GM18868 (cell line): ENCODE data around the gene TBX18.

Experiments
- ATAC-seq: cut with Tn5 transposase; IDR thresholded peaks from one replicate; pipeline ENCODE4 v1.9.1; 2021; ENCODE audit warnings: mild to moderate bottlenecking, moderate library complexity; ENCODE audit not compliant: unreplicated experiment

The TBX18 gene

GRCh38 chr6:84752118-84752850 is 12.1 kb downstream of the TBX18 start:
- ATAC-seq, result no peak

GRCh38 chr6:84749181-84749580 is 15.2 kb downstream of the TBX18 start:
- ATAC-seq, result no peak

- no peak for ATAC-seq
These were observed 16.0 kb downstream of the TBX18 start for GRCh38 chr6:84748376-84748775.

- ATAC-seq, result no peak
These were observed 20.8 kb downstream of the TBX18 start for GRCh38 chr6:84743616-84744015.

- ATAC-seq, result no peak
These were observed 24.0 kb downstream of the TBX18 start for GRCh38 chr6:84740385-84740784.

GRCh38 chr6:84739866-84740208 is 24.6 kb downstream of the TBX18 start:
- no peak for ATAC-seq

- ATAC-seq, result no peak
These were observed 25.2 kb downstream of the TBX18 start for GRCh38 chr6:84738996-84739865.

- ATAC-seq, result no peak
These were observed 30.5 kb downstream of the TBX18 start for GRCh38 chr6:84733889-84734288.

- ATAC-seq, result no peak
These were observed 32.5 kb downstream of the TBX18 start for GRCh38 chr6:84731901-84732300.

- ATAC-seq, result no peak
These were observed 33.0 kb downstream of the TBX18 start for GRCh38 chr6:84731401-84731800.

GRCh38 chr6:84728602-84729001 is 35.8 kb downstream of the TBX18 start:
- ATAC-seq, result peak; percentile 74

- ATAC-seq, result no peak
These were observed 45.2 kb downstream of the TBX18 start for GRCh38 chr6:84719152-84719551.

- ATAC-seq, result no peak
These were observed 46.1 kb downstream of the TBX18 start for GRCh38 chr6:84718038-84718955.

- no peak for ATAC-seq
These were observed 55.3 kb downstream of the TBX18 start for GRCh38 chr6:84709121-84709520.

GRCh38 chr6:84707171-84707570 is 57.2 kb downstream of the TBX18 start:
- ATAC-seq, result no peak

- no peak for ATAC-seq
These were observed 68.2 kb downstream of the TBX18 start for GRCh38 chr6:84696166-84696565.

- no peak for ATAC-seq
These were observed 72.3 kb downstream of the TBX18 start for GRCh38 chr6:84691978-84692623.

- ATAC-seq, result no peak
These were observed 76.1 kb downstream of the TBX18 start for GRCh38 chr6:84688141-84688873.

GRCh38 chr6:84687431-84687830 is 77.0 kb downstream of the TBX18 start:
- no peak for ATAC-seq

- peak; percentile 64 for ATAC-seq
These were observed 78.3 kb downstream of the TBX18 start for GRCh38 chr6:84685983-84686584.
